ENCODE data around the gene RFC3. TPM values are rescaled to one million over a fixed set of nuclear protein-coding genes. Genes with fewer than 3 reads are reported as not detected.

Gene RFC3
- total RNA-seq, 2 donors from 2014 or later = 2.6 to 6.3 TPM

GRCh38 chr13:33863188-33863789, 45.3 kb downstream of the RFC3 start:
- Histone ChIP-seq H3K27me3 (replicated peaks; ENCODE audit: insufficient read depth) (no peaks in the 10 kb centered on the region), H3K4me3 (no peak overlapping the region), H3K36me3 (no peaks in the 10 kb centered on the region), H3K9me3 (no peaks in the 10 kb centered on the region), H3K4me1 (ENCODE audit: control insufficient read depth in 1 of 2, low read depth in 2 of 2) (no peaks in the 10 kb centered on the region), H3K27ac (no peak overlapping the region)
- DNase-seq (ENCODE audit: low spot score) (no peak), ATAC-seq (ENCODE audit: insufficient number of reproducible peaks, low FRiP score, low read depth) (no peak)
- TF ChIP-seq CTCF (IDR thresholded peaks at IDR 0.05) = no peak

GRCh38 chr13:33865945-33866344, 48.0 kb downstream of the RFC3 start:
- Histone ChIP-seq H3K9me3 (no peaks in the 10 kb centered on the region), H3K27me3 (replicated peaks; ENCODE audit: insufficient read depth) (no peaks in the 10 kb centered on the region), H3K4me1 (ENCODE audit: control insufficient read depth in 1 of 2, low read depth in 2 of 2) (no peaks in the 10 kb centered on the region), H3K4me3 (no peak overlapping the region), H3K36me3 (no peaks in the 10 kb centered on the region), H3K27ac (no peak overlapping the region)
- ATAC-seq (ENCODE audit: insufficient number of reproducible peaks, low FRiP score, low read depth) = no peak
- TF ChIP-seq CTCF (IDR thresholded peaks at IDR 0.05) = no peak
- no peak for DNase-seq (ENCODE audit: low spot score)

GRCh38 chr13:33867472-33867871, 49.5 kb downstream of the RFC3 start:
- DNase-seq (ENCODE audit: low spot score) = no peak
- no peak overlapping the region for H3K4me3 ChIP-seq
- no peaks in the 10 kb centered on the region for H3K9me3 ChIP-seq
- H3K27me3 ChIP-seq (replicated peaks; ENCODE audit: insufficient read depth) = no peaks in the 10 kb centered on the region
- no peak for TF ChIP-seq CTCF (IDR thresholded peaks at IDR 0.05)
- no peaks in the 10 kb centered on the region for H3K4me1 ChIP-seq (ENCODE audit: control insufficient read depth in 1 of 2, low read depth in 2 of 2)
- no peak overlapping the region for H3K27ac ChIP-seq
- ATAC-seq (ENCODE audit: insufficient number of reproducible peaks, low FRiP score, low read depth) = no peak
- no peaks in the 10 kb centered on the region for H3K36me3 ChIP-seq

GRCh38 chr13:33868343-33868994, 50.5 kb downstream of the RFC3 start:
- H3K27ac ChIP-seq = no peak overlapping the region
- H3K36me3 ChIP-seq = no peaks in the 10 kb centered on the region
- no peaks in the 10 kb centered on the region for H3K4me1 ChIP-seq (ENCODE audit: control insufficient read depth in 1 of 2, low read depth in 2 of 2)
- no peaks in the 10 kb centered on the region for H3K27me3 ChIP-seq (replicated peaks; ENCODE audit: insufficient read depth)
- no peaks in the 10 kb centered on the region for H3K9me3 ChIP-seq
- ATAC-seq (ENCODE audit: insufficient number of reproducible peaks, low FRiP score, low read depth) = no peak
- H3K4me3 ChIP-seq = no peak overlapping the region
- TF ChIP-seq CTCF (IDR thresholded peaks at IDR 0.05) = no peak
- DNase-seq (ENCODE audit: low spot score) = no peak

GRCh38 chr13:33869005-33869404, 51.1 kb downstream of the RFC3 start:
- Histone ChIP-seq H3K4me3 (no peak overlapping the region), H3K27ac (no peak overlapping the region), H3K9me3 (no peaks in the 10 kb centered on the region), H3K4me1 (ENCODE audit: control insufficient read depth in 1 of 2, low read depth in 2 of 2) (no peaks in the 10 kb centered on the region), H3K27me3 (replicated peaks; ENCODE audit: insufficient read depth) (no peaks in the 10 kb centered on the region), H3K36me3 (no peaks in the 10 kb centered on the region)
- DNase-seq (ENCODE audit: low spot score) (no peak), ATAC-seq (ENCODE audit: insufficient number of reproducible peaks, low FRiP score, low read depth) (no peak)
- TF ChIP-seq CTCF (IDR thresholded peaks at IDR 0.05) = no peak

All from thoracic aorta (tissue), 2 donors.